Neuronal stem cell (in vitro differentiated cells): ENCODE results near the gene ISG15.

Experiments
- DNase-seq: peaks from one replicate; pipeline ENCODE4 v3.0.0-alpha.2; 2013; ENCODE audit warnings: low spot score
- H2AFZ ChIP-seq: one replicate; pipeline ENCODE4 v1.6.1; 2013; ENCODE audit warnings: mild to moderate bottlenecking, low read length, inconsistent platforms
- H2AK5ac ChIP-seq: 2 replicates; pipeline ENCODE4 v1.6.1; 2013; ENCODE audit warnings: low read depth, mild to moderate bottlenecking, inconsistent platforms, low read length, moderate library complexity, mixed read lengths
- H2BK120ac ChIP-seq: 2 replicates; pipeline ENCODE4 v1.6.1; 2013; ENCODE audit warnings: low read depth, mild to moderate bottlenecking, inconsistent platforms, low read length, moderate library complexity, mixed read lengths
- H2BK12ac ChIP-seq: one replicate; pipeline ENCODE4 v1.6.1; 2013; ENCODE audit warnings: low read length, inconsistent platforms
- H2BK15ac ChIP-seq: 2 replicates; pipeline ENCODE4 v1.6.1; 2013; ENCODE audit warnings: mild to moderate bottlenecking, low read length, inconsistent platforms, mixed read lengths
- H2BK5ac ChIP-seq: one replicate; pipeline ENCODE4 v1.6.1; 2013; ENCODE audit warnings: inconsistent platforms, mild to moderate bottlenecking, low read length, moderate library complexity
- H3K14ac ChIP-seq: one replicate; pipeline ENCODE4 v1.6.1; 2013; ENCODE audit warnings: low read length, inconsistent platforms
- H3K18ac ChIP-seq: 2 replicates; pipeline ENCODE4 v1.6.1; 2013; ENCODE audit warnings: low read length, inconsistent platforms
- H3K23ac ChIP-seq: 2 replicates; pipeline ENCODE4 v1.6.1; 2013; ENCODE audit warnings: low read depth, mild to moderate bottlenecking, mixed read lengths, low read length, inconsistent platforms; ENCODE audit not compliant: poor library complexity
- H3K27ac ChIP-seq: replicated peaks from 3 replicates; pipeline ENCODE4 v1.5.1; 2013; ENCODE audit warnings: low read length, inconsistent platforms
- H3K27me3 ChIP-seq, 3 experiments: 2 replicates each; pipeline ENCODE4 v1.6.1; 2013; ENCODE audit warnings: low read length in 3 of 3, mild to moderate bottlenecking in 2 of 3, inconsistent platforms in 1 of 3, low read depth in 1 of 3, mixed read lengths in 1 of 3, moderate library complexity in 1 of 3; ENCODE audit not compliant: control insufficient read depth in 3 of 3, insufficient read depth in 3 of 3
- H3K36me3 ChIP-seq, 2 donors: replicated peaks in 1 of 2; 2 replicates each; pipeline ENCODE4 v1.6.1; 2013; ENCODE audit warnings: low read length in 2 of 2; ENCODE audit not compliant: control insufficient read depth in 2 of 2, insufficient read depth in 2 of 2
- H3K4ac ChIP-seq: 2 replicates; pipeline ENCODE4 v1.6.1; 2013; ENCODE audit warnings: inconsistent platforms, mild to moderate bottlenecking, low read length, moderate library complexity
- H3K4me1 ChIP-seq, 2 donors: 1 replicate in 1 of 2; 2 replicates in 1 of 2; pipeline ENCODE4 v1.6.1; 2013; ENCODE audit warnings: low read length in 2 of 2, low read depth in 1 of 2; ENCODE audit not compliant: control insufficient read depth in 2 of 2, insufficient read depth in 1 of 2
- H3K4me2 ChIP-seq: one replicate; pipeline ENCODE4 v1.6.1; 2013; ENCODE audit warnings: mild to moderate bottlenecking, low read length, inconsistent platforms; ENCODE audit not compliant: insufficient read depth, poor library complexity, severe bottlenecking
- H3K4me3 ChIP-seq, 2 donors: 2 replicates each; pipeline ENCODE4 v1.5.1; 2013; ENCODE audit warnings: low read length in 2 of 2, mild to moderate bottlenecking in 2 of 2, inconsistent platforms in 1 of 2, moderate library complexity in 1 of 2
- H3K79me1 ChIP-seq: one replicate; pipeline ENCODE4 v1.6.1; 2013; ENCODE audit warnings: low read depth, mild to moderate bottlenecking, inconsistent platforms, low read length, moderate library complexity
- H3K9ac ChIP-seq: one replicate; pipeline ENCODE4 v1.6.1; 2013; ENCODE audit warnings: mild to moderate bottlenecking, low read depth, low read length, inconsistent platforms; ENCODE audit not compliant: poor library complexity
- H3K9me3 ChIP-seq, 2 donors: replicated peaks in 1 of 2; 2 replicates each; pipeline versions ENCODE3 to v1.6.1; 2013; ENCODE audit warnings: low read length in 2 of 2, mild to moderate bottlenecking in 2 of 2, inconsistent platforms in 1 of 2, low read depth in 1 of 2, mixed read lengths in 1 of 2, moderate library complexity in 1 of 2; ENCODE audit not compliant: control insufficient read depth in 2 of 2, insufficient read depth in 1 of 2
- H4K8ac ChIP-seq: one replicate; pipeline ENCODE4 v1.6.1; 2013; ENCODE audit warnings: low read depth, mild to moderate bottlenecking, inconsistent platforms, low read length, moderate library complexity
- H4K91ac ChIP-seq: one replicate; pipeline ENCODE4 v1.6.1; 2013; ENCODE audit warnings: low read length, low read depth, mild to moderate bottlenecking, inconsistent platforms; ENCODE audit not compliant: poor library complexity
- WGBS, 2 donors: extraction: QIAGEN DNeasy Blood & Tissue Kit; methylation state at CpG; one replicate each; pipeline ENCODE4 v1.1.7; 2013; ENCODE audit warnings: missing lambda C conversion rate in 2 of 2, mixed read lengths in 1 of 2; ENCODE audit not compliant: insufficient read length in 2 of 2, insufficient replicate concordance in 1 of 2; ENCODE audit errors: extremely low coverage in 2 of 2; 5-methylcytosine and 5-hydroxymethylcytosine counted together

ISG15 gene

DNA sequence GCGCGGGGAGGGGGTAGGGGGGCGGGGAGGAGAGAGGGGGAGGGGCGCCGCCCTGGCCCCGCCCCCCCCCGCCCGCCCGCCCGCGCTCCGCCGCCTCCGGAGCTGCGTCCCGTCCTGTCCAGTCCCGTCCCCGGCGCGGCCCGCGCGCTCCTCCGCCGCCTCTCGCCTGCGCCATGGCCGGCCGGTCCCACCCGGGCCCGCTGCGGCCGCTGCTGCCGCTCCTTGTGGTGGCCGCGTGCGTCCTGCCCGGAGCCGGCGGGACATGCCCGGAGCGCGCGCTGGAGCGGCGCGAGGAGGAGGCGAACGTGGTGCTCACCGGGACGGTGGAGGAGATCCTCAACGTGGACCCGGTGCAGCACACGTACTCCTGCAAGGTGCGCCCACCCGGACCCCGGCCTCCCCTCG, 6.7 kb downstream of the ISG15 start, which contains the start of gene AGRN:
Gene AGRN (plus strand): TSS at position 121 of the 405 bp plus-strand sequence. CDS start 53 bp downstream, at position 174.
- no CpG with 5 or more reads among the region's 58 CpGs for WGBS, 2 donors
- Histone ChIP-seq H3K18ac (peak within 1 kb of the TSS; percentile 100), H4K8ac (peak within 1 kb of the TSS; percentile 82), H3K36me3 (peaks cover 2 to 25% of the 10 kb centered on the region in 2 donors), H3K9ac (peak within 1 kb of the TSS; percentile 96), H3K23ac (peak within 1 kb of the TSS; percentile 91), H3K79me1 (peaks cover 28% of the 10 kb centered on the region), H3K14ac (peak within 1 kb of the TSS; percentile 97), H2BK120ac (peak within 1 kb of the TSS; percentile 94), H3K4me1 (peaks cover 12 to 28% of the 10 kb centered on the region in 2 donors), H3K4me2 (peak within 1 kb of the TSS; percentile 84), H2AK5ac (peak within 1 kb of the TSS; percentile 99), H2AFZ (peak within 1 kb of the TSS; percentile 79), H4K91ac (peak within 1 kb of the TSS; percentile 85), H3K4me3 (peak within 1 kb of the TSS; percentile 90 to 97), H3K9me3 (no peaks in the 10 kb centered on the region), H2BK15ac (peak within 1 kb of the TSS; percentile 98), H3K27ac (peak within 1 kb of the TSS; percentile 95), H3K27me3 (no peaks in the 10 kb centered on the region), H3K4ac (peak within 1 kb of the TSS; percentile 89), H2BK5ac (peak within 1 kb of the TSS; percentile 93), H2BK12ac (peak within 1 kb of the TSS; percentile 58)
- DNase-seq = no peak

DNA sequence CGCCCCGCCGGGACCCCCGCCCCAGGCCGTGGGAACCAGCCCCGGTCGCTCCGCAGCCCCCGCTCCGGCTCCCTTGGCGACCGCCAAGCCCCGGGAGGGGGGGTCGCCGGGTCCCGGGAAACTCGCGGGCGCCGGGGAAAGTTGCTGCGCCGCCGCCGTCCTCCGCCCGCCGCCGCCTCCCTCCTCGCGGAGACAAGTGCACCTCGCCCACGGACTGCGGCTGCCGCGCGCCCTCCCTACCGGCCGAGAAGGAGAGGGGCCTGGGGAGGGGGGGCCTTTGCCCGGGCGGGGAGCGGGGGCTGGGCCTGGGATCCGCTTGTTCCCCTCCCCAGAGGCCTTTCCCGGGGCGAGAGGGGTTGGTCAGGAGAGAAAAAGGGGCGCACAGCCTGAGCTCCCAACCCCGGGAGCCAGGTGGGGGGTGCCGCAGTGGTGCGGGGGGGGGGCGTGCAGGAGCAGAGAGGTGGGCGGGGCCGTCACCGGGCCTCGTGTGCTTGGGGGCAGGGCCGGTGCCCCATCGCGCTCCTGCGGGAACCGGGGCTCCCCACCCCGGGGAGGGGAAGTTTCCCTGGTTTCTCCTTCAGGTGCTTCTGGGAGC, 7.2 kb downstream of the ISG15 start:
- H3K27ac ChIP-seq = peak overlapping the region; percentile 90
- no peak overlapping the region for H4K8ac ChIP-seq
- peak overlapping the region; percentile 74 for H2AFZ ChIP-seq
- H2BK12ac ChIP-seq = peak overlapping the region; percentile 16
- peak overlapping the region; percentile 98 for H2BK15ac ChIP-seq
- H3K27me3 ChIP-seq = no peaks in the 10 kb centered on the region
- peaks cover 2 to 25% of the 10 kb centered on the region in 2 donors for H3K36me3 ChIP-seq
- peak overlapping the region; percentile 100 for H3K18ac ChIP-seq
- peak overlapping the region; percentile 96 for H3K9ac ChIP-seq
- H3K4me3 ChIP-seq = peak overlapping the region; percentile 90 to 97
- H4K91ac ChIP-seq = peak overlapping the region; percentile 85
- peak overlapping the region; percentile 91 for H3K23ac ChIP-seq
- H3K4me2 ChIP-seq = peak overlapping the region; percentile 84
- no CpG with 5 or more reads among the region's 59 CpGs for WGBS, 2 donors
- peak overlapping the region; percentile 38 for H3K14ac ChIP-seq
- H3K9me3 ChIP-seq = no peaks in the 10 kb centered on the region
- H3K4me1 ChIP-seq = peaks cover 12 to 30% of the 10 kb centered on the region in 2 donors
- no peak for DNase-seq
- peaks cover 28% of the 10 kb centered on the region for H3K79me1 ChIP-seq
- H2AK5ac ChIP-seq = peak overlapping the region; percentile 99
- peak overlapping the region; percentile 89 for H3K4ac ChIP-seq
- peak overlapping the region; percentile 93 for H2BK5ac ChIP-seq
- peak overlapping the region; percentile 94 for H2BK120ac ChIP-seq

DNA sequence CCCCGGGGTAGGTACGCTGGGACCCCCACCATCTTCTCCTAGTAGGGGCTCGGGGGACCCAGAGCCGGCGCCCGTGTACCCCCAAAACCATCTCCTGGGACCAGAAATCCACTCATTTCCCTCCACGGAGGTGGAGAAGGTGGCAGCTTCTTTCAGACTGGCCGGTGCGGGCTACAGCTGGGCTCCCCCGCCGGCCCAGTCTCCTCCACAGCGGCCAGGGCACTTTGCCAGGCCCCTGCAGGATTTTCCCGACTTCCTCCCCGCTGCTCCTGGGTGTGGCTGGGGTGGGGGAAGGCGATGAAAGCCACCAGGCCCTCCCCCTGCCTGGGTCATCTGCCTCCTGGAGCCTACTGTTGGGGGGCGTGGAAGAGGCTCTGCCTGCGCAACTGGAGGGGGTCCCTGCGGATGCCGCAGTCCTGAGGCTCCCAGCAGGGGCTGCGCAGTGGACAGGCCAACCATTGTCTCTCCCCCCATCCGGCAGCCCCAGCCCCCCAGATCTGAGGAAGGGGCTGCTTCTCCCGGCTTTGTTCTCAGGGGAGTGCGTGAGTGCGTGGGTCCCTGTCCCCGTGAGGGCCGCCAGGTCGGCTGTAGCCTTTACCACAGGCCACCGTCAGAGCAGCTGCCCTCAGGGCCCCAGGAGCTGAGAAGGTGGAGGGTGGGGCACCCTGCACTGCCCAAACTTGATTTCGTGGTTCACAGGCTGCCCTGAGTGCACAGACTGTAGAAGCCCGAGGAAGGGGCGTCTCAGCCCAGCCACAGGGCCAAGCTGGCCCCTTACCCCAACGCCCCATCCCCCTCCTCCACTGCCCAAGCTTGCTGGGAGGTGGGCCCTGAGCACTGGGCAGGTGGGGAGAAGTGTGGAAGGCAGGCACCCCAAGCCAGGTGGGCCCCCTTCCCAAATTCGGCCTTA, 8.0 kb downstream of the ISG15 start:
- Histone ChIP-seq H2BK5ac (peak overlapping the region; percentile 90), H3K4ac (peak overlapping the region; percentile 89), H3K4me1 (peaks cover 12 to 33% of the 10 kb centered on the region in 2 donors), H4K8ac (no peak overlapping the region), H2AK5ac (peak overlapping the region; percentile 99), H3K9me3 (no peaks in the 10 kb centered on the region), H3K79me1 (peaks cover 30% of the 10 kb centered on the region), H3K4me3 (peak overlapping the region; percentile 90 to 97), H2AFZ (peak overlapping the region; percentile 74), H2BK12ac (peak overlapping the region; percentile 22), H3K14ac (peak overlapping the region; percentile 71), H3K36me3 (peaks cover 5 to 33% of the 10 kb centered on the region in 2 donors), H3K27ac (peak overlapping the region; percentile 43), H3K27me3 (no peaks in the 10 kb centered on the region), H2BK120ac (peak overlapping the region; percentile 94), H3K18ac (peak overlapping the region; percentile 97), H3K23ac (peak overlapping the region; percentile 80), H3K9ac (peak overlapping the region; percentile 93), H3K4me2 (peak overlapping the region; percentile 84), H4K91ac (peak overlapping the region; percentile 72), H2BK15ac (peak overlapping the region; percentile 98)
- no CpG with 5 or more reads among the region's 33 CpGs for WGBS, 2 donors
- DNase-seq = no peak

DNA sequence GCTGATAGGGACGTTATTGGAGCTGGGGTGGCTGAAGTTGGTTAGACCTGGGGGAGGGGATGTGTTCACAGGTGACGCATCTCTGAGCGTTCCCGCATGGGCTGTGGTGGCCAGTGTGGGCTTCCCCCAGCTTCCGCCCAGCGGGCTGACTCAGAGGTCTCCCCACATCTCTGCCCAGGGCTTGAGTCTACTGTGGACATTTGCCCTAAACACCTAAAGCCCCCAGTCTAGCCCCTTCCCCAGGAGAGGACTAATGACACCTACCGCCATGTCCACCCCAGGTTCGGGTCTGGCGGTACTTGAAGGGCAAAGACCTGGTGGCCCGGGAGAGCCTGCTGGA, 8.6 kb downstream of the ISG15 start:
- peak overlapping the region; percentile 43 for H4K91ac ChIP-seq
- peak overlapping the region; percentile 93 for H3K9ac ChIP-seq
- peak overlapping the region; percentile 94 for H2BK120ac ChIP-seq
- peak overlapping the region; percentile 90 for H2BK5ac ChIP-seq
- peaks cover 34% of the 10 kb centered on the region for H3K79me1 ChIP-seq
- H4K8ac ChIP-seq = no peak overlapping the region
- no CpG with 5 or more reads among the region's 10 CpGs for WGBS, 2 donors
- H3K23ac ChIP-seq = peak overlapping the region; percentile 80
- H3K4me3 ChIP-seq = peak overlapping the region in 1 of 2 donors; percentile 21
- no peaks in the 10 kb centered on the region for H3K9me3 ChIP-seq
- peak overlapping the region; percentile 71 for H3K14ac ChIP-seq
- DNase-seq = no peak
- peak overlapping the region; percentile 71 for H3K18ac ChIP-seq
- H3K4me2 ChIP-seq = peak overlapping the region; percentile 84
- H3K4me1 ChIP-seq = peaks cover 12 to 35% of the 10 kb centered on the region in 2 donors
- H3K36me3 ChIP-seq = peaks cover 5 to 39% of the 10 kb centered on the region in 2 donors
- H2BK15ac ChIP-seq = peak overlapping the region; percentile 98
- H2AK5ac ChIP-seq = peak overlapping the region; percentile 99
- H3K27me3 ChIP-seq = no peaks in the 10 kb centered on the region
- H3K27ac ChIP-seq = no peak overlapping the region
- peak overlapping the region; percentile 22 for H2BK12ac ChIP-seq
- H2AFZ ChIP-seq = no peak overlapping the region
- H3K4ac ChIP-seq = no peak overlapping the region
